GM18951 (cell line): Measurements from ENCODE around the gene RNF38.
"Not testable (repeated sequence)": the region's sequence is repeated elsewhere in the genome, so short reads cannot be mapped to it uniquely, and the experiment has no call there.

Experiments
- POLR2A ChIP-seq: IDR thresholded peaks from 4 replicates; pipeline ENCODE4 v1.6.1; 2011; ENCODE audit warnings: mild to moderate bottlenecking; ENCODE audit not compliant: insufficient read length, insufficient read depth; ENCODE audit errors: extremely low read depth
- in situ Hi-C: fragments of 300-500 bp; cut with MboI; formaldehyde crosslinking; loops from one replicate; pipeline ENCODE4 v1.12.0; 2022; ENCODE audit warnings: low sequenced_read_pairs, mixed read lengths, inconsistent platforms; ENCODE audit not compliant: unreplicated experiment

The RNF38 gene

GRCh38 chr9:36341936-36342577 lies 58.0 kb downstream of the RNF38 start:
- in situ Hi-C loops, result no loop called here
- no peak for TF ChIP-seq POLR2A

- TF ChIP-seq POLR2A, result no peak
- in situ Hi-C loops, result no loop called here
These were observed 62.2 kb downstream of the RNF38 start for GRCh38 chr9:36337865-36338264.

- in situ Hi-C loops, result no loop called here
- TF ChIP-seq POLR2A, result no peak
These were observed 63.1 kb downstream of the RNF38 start for GRCh38 chr9:36337002-36337401.

GRCh38 chr9:36336131-36336907 lies 63.8 kb downstream of the RNF38 start:
- in situ Hi-C loops, result no loop called here
- TF ChIP-seq POLR2A, result no peak

- TF ChIP-seq POLR2A, result no peak
- in situ Hi-C loops, result no loop called here
These were observed 68.1 kb downstream of the RNF38 start for GRCh38 chr9:36332006-36332405.

GRCh38 chr9:36328798-36329411 lies 71.2 kb downstream of the RNF38 start:
- in situ Hi-C loops, result no loop called here

GRCh38 chr9:36325081-36325828 lies 74.8 kb downstream of the RNF38 start:
- in situ Hi-C loops, result no loop called here
- TF ChIP-seq POLR2A, result no peak

More at GRCh38 chr9:36328798-36329411, 71.2 kb downstream of the RNF38 start:
- TF ChIP-seq POLR2A, result no peak

GRCh38 chr9:36323926-36324325 lies 76.1 kb downstream of the RNF38 start:
- in situ Hi-C loops, result no loop called here
- no peak for TF ChIP-seq POLR2A

GRCh38 chr9:36322462-36322861 lies 77.6 kb downstream of the RNF38 start:
- in situ Hi-C loops, result no loop called here
- TF ChIP-seq POLR2A, result no peak

- in situ Hi-C loops, result not testable (repeated sequence)
These were observed 78.2 kb downstream of the RNF38 start for GRCh38 chr9:36321903-36322302.

GRCh38 chr9:36320466-36320865 lies 79.6 kb downstream of the RNF38 start:
- in situ Hi-C loops, result no loop called here
- no peak for TF ChIP-seq POLR2A

- in situ Hi-C loops, result no loop called here
- TF ChIP-seq POLR2A, result no peak
These were observed 80.3 kb downstream of the RNF38 start for GRCh38 chr9:36319806-36320205.

- TF ChIP-seq POLR2A, result no peak
- in situ Hi-C loops, result no loop called here
These were observed 80.9 kb downstream of the RNF38 start for GRCh38 chr9:36319183-36319582.

GRCh38 chr9:36318212-36318802 lies 81.8 kb downstream of the RNF38 start:
- no peak for TF ChIP-seq POLR2A
- in situ Hi-C loops, result no loop called here
